HepG2 (cell line): ENCODE measurements around the gene CYSRT1. TPM values are rescaled to one million over a fixed set of nuclear protein-coding genes. Genes with fewer than 3 reads are reported as not detected.

ENCODE experiments used
- ATAC-seq: fragments of 200-7000 bp; cut with Tn5 transposase; 3 replicates; pipeline ENCODE4 v1.9.1; 2020; ENCODE audit warnings: mild to moderate bottlenecking, moderate library complexity
- BruUV-seq: library from RNA; stranded (reverse); fragments of 400-500 nt; replicated peaks from 2 replicates; lab custom pipeline; 2021; lab: Mats Ljungman, UMichigan
- CTCF ChIA-PET: fragments of 300-600 bp; formaldehyde crosslinking; extraction: SDS; loops from one replicate; lab custom pipeline; 2021; ENCODE audit warnings: low total read pairs, inconsistent platforms, low intra/inter-chr PET ratio; lab: Yijun Ruan, JAX
- POLR2A ChIA-PET: fragments of 350-600 bp; sonication (Branson Sonifier 250); formaldehyde crosslinking; loops from one replicate; lab custom pipeline; 2020; ENCODE audit warnings: antibody characterized with exemption, inconsistent platforms; lab: Yijun Ruan, JAX
- DNase-seq: peaks from one replicate; pipeline ENCODE4 v3.0.0-alpha.2; 2015; ENCODE audit warnings: low spot score
- FAIRE-seq: peaks from 3 replicates; lab custom pipeline; 2011; peaks lifted over from hg19 to GRCh38; lab: Jason Lieb, UNC
- H2AFZ ChIP-seq: one replicate; pipeline ENCODE4 v1.6.1; 2011; ENCODE audit warnings: low read length, inconsistent platforms
- H3K27ac ChIP-seq: fragments of 300-600 bp; 3 replicates; pipeline ENCODE4 v1.8.0; 2011; ENCODE audit warnings: mixed run types, mild to moderate bottlenecking, mixed read lengths, low read length, inconsistent platforms; ENCODE audit not compliant: insufficient read depth; ENCODE audit errors: extremely low read length
- H3K27me3 ChIP-seq, 2 experiments: fragments of 200-600 bp in 1 of 2; 2 replicates in 1 of 2; 3 replicates in 1 of 2; pipeline versions ENCODE4 v1.6.0 to v1.8.0; 2011; ENCODE audit warnings: low read length in 2 of 2, mild to moderate bottlenecking in 2 of 2, moderate library complexity in 2 of 2, inconsistent platforms in 1 of 2; ENCODE audit not compliant: insufficient read depth in 2 of 2, control insufficient read depth in 1 of 2
- H3K36me3 ChIP-seq, 2 experiments: fragments of 200-600 bp in 1 of 2; replicated peaks in 1 of 2; 2 replicates in 1 of 2; 3 replicates in 1 of 2; pipeline versions ENCODE4 v1.5.1 to v1.8.0; 2011; ENCODE audit warnings: low read length in 2 of 2, inconsistent platforms in 1 of 2; ENCODE audit not compliant: insufficient read depth in 2 of 2, control insufficient read depth in 1 of 2
- H3K4me1 ChIP-seq: 2 replicates; pipeline ENCODE4 v1.5.1; 2012; ENCODE audit warnings: low read length, inconsistent platforms; ENCODE audit not compliant: insufficient read depth
- H3K4me2 ChIP-seq: 2 replicates; pipeline ENCODE4 v1.6.0; 2011; ENCODE audit warnings: low read depth, low read length, inconsistent platforms
- H3K4me3 ChIP-seq, 3 experiments: fragments of 200-600 bp in 1 of 3; sonication (generic), shearing (Covaris generic) in 1 of 3; replicated peaks in 1 of 3; 2 replicates each; pipeline ENCODE4 v1.5.1; 2011 to 2016; ENCODE audit warnings: low read length in 3 of 3, inconsistent platforms in 2 of 3, low read depth in 2 of 3, mild to moderate bottlenecking in 2 of 3, control low read depth in 1 of 3, mixed read lengths in 1 of 3; ENCODE audit not compliant: insufficient read depth in 1 of 3
- H3K79me2 ChIP-seq: one replicate; pipeline ENCODE4 v1.6.1; 2011; ENCODE audit warnings: low read length, inconsistent platforms; ENCODE audit not compliant: insufficient read depth
- H3K9ac ChIP-seq: 2 replicates; pipeline ENCODE4 v1.6.0; 2011; ENCODE audit warnings: mild to moderate bottlenecking, low read depth, low read length, inconsistent platforms; ENCODE audit not compliant: insufficient read depth
- H3K9me3 ChIP-seq: 2 replicates; pipeline ENCODE4 v1.5.1; 2012; ENCODE audit warnings: mild to moderate bottlenecking, low read length
- H4K20me1 ChIP-seq: 2 replicates; pipeline ENCODE4 v1.6.0; 2011; ENCODE audit warnings: inconsistent platforms, mild to moderate bottlenecking, low read length, moderate library complexity; ENCODE audit not compliant: insufficient read depth
- EP300 ChIP-seq, 3 experiments: sonication (generic) in 1 of 3; formaldehyde crosslinking in 1 of 3; IDR thresholded peaks; 2 replicates each; pipeline versions ENCODE4 v1.5.1 to v1.6.1; 2011 to 2020; ENCODE audit warnings: low read depth in 2 of 3, low read length in 2 of 3, borderline replicate concordance in 1 of 3, improper control_type of control experiment in 1 of 3, mild to moderate bottlenecking in 1 of 3, missing genetic modification reagents in 1 of 3, moderate library complexity in 1 of 3
- MEIS1 ChIP-seq: sonication (generic); formaldehyde crosslinking; IDR thresholded peaks from 2 replicates; pipeline ENCODE4 v1.9.0; 2021; ENCODE audit warnings: mild to moderate bottlenecking, missing genetic modification reagents, moderate library complexity, borderline replicate concordance
- TCF7 ChIP-seq: sonication (generic); IDR thresholded peaks from 2 replicates; pipeline ENCODE4 v1.6.1; 2016; ENCODE audit warnings: antibody characterized with exemption, low read depth
- ZKSCAN5 ChIP-seq: sonication (generic); formaldehyde crosslinking; IDR thresholded peaks from 2 replicates; pipeline ENCODE4 v1.5.1; 2020; ENCODE audit warnings: mild to moderate bottlenecking, missing genetic modification reagents
- ZMYM3 ChIP-seq: sonication (generic); formaldehyde crosslinking; IDR thresholded peaks from 2 replicates; pipeline ENCODE4 v1.5.1; 2020; ENCODE audit warnings: mild to moderate bottlenecking, missing genetic modification reagents
- ZNF232 ChIP-seq: sonication (generic); formaldehyde crosslinking; IDR thresholded peaks from 2 replicates; pipeline ENCODE4 v1.4.0; 2020; ENCODE audit warnings: missing genetic modification reagents, borderline replicate concordance
- ZNF326 ChIP-seq: sonication (generic); formaldehyde crosslinking; IDR thresholded peaks from 2 replicates; pipeline ENCODE4 v1.4.0; 2020; ENCODE audit warnings: missing genetic modification reagents, borderline replicate concordance
- ZNF337 ChIP-seq: sonication (generic); formaldehyde crosslinking; IDR thresholded peaks from 2 replicates; pipeline ENCODE4 v1.5.1; 2020; ENCODE audit warnings: missing genetic modification reagents, low read depth, mild to moderate bottlenecking, borderline replicate concordance
- ZNF761 ChIP-seq: sonication (generic); formaldehyde crosslinking; conservative IDR thresholded peaks from 2 replicates; pipeline ENCODE4 v1.4.0; 2020; ENCODE audit warnings: mild to moderate bottlenecking, missing genetic modification reagents
- ZNF772 ChIP-seq: sonication (generic); formaldehyde crosslinking; IDR thresholded peaks from 2 replicates; pipeline ENCODE4 v1.5.0; 2020; ENCODE audit warnings: mild to moderate bottlenecking, missing genetic modification reagents
- WGBS: methylation state at CpG from one replicate; pipeline ENCODE4 v1.1.6; 2017; ENCODE audit warnings: low lambda C conversion rate; 5-methylcytosine and 5-hydroxymethylcytosine counted together
- in situ Hi-C: cut with HindIII; loops from 2 replicates; pipeline ENCODE4 v1.10.0; 2017; ENCODE audit warnings: low pct_unique_long_range_greater_than_20kb; ENCODE audit not compliant: extremely low pct_ligation_motif_present
- intact Hi-C: fragments of 100-400 bp; cut with micrococcal nuclease; formaldehyde crosslinking; loops from one replicate; pipeline ENCODE4 v1.10.0; 2022; ENCODE audit not compliant: unreplicated experiment
- polyA plus RNA-seq, 8 experiments: library from polyadenylated mRNA; depleted of rRNA in 3 of 8; stranded (reverse) in 7 of 8; unstranded in 1 of 8; fragments of >200 nt; fragmentation: Illumina TruSeq in 4 of 8; extraction: Trizol in 4 of 8; gene quantifications; 2 replicates each; pipeline versions ENCODE4 v1.2.1 to v1.2.3, GENCODE V29; 2011 to 2016; ENCODE audit warnings: low read depth in 4 of 8, missing spikeins in 1 of 8, mixed read lengths in 1 of 8; ENCODE audit not compliant: insufficient read depth in 1 of 8
- total RNA-seq, 5 experiments: library from RNA; depleted of rRNA; stranded (reverse); fragments of >200 nt; fragmentation: Illumina TruSeq; extraction: Trizol; gene quantifications; 2 replicates each; pipeline ENCODE4 v1.2.3, GENCODE V29; 2016; ENCODE audit warnings: low read depth in 1 of 5
- TF ChIP-seq, protein P1 (sequence below): sonication (generic); formaldehyde crosslinking; IDR thresholded peaks from 2 replicates; pipeline ENCODE4 v1.8.0; 2022; ENCODE audit warnings: mild to moderate bottlenecking, missing genetic modification reagents, moderate library complexity
- TF ChIP-seq, protein P2 (sequence below), 2 experiments: sonication (generic) in 1 of 2; formaldehyde crosslinking in 1 of 2; IDR thresholded peaks; 2 replicates each; pipeline versions ENCODE4 v1.5.1 to v1.6.1; 2011 to 2020; ENCODE audit warnings: borderline replicate concordance in 1 of 2, low read depth in 1 of 2, low read length in 1 of 2, mild to moderate bottlenecking in 1 of 2, missing genetic modification reagents in 1 of 2, moderate library complexity in 1 of 2
- TF ChIP-seq, protein P3 (sequence below): sonication (generic); formaldehyde crosslinking; IDR thresholded peaks from 2 replicates; pipeline ENCODE4 v1.9.0; 2022; ENCODE audit warnings: missing genetic modification reagents, mild to moderate bottlenecking, borderline replicate concordance
- TF ChIP-seq, protein P4 (sequence below): sonication (generic); formaldehyde crosslinking; IDR thresholded peaks from 2 replicates; pipeline ENCODE4 v1.5.1; 2020; ENCODE audit warnings: missing genetic modification reagents, mild to moderate bottlenecking, borderline replicate concordance

CYSRT1 gene
- total and polyA plus RNA-seq, 2 of the 13 experiments (the other 11 are each of a cell fraction or from before 2014, with no cell fraction given), result 1.5 to 2.1 TPM

DNA sequence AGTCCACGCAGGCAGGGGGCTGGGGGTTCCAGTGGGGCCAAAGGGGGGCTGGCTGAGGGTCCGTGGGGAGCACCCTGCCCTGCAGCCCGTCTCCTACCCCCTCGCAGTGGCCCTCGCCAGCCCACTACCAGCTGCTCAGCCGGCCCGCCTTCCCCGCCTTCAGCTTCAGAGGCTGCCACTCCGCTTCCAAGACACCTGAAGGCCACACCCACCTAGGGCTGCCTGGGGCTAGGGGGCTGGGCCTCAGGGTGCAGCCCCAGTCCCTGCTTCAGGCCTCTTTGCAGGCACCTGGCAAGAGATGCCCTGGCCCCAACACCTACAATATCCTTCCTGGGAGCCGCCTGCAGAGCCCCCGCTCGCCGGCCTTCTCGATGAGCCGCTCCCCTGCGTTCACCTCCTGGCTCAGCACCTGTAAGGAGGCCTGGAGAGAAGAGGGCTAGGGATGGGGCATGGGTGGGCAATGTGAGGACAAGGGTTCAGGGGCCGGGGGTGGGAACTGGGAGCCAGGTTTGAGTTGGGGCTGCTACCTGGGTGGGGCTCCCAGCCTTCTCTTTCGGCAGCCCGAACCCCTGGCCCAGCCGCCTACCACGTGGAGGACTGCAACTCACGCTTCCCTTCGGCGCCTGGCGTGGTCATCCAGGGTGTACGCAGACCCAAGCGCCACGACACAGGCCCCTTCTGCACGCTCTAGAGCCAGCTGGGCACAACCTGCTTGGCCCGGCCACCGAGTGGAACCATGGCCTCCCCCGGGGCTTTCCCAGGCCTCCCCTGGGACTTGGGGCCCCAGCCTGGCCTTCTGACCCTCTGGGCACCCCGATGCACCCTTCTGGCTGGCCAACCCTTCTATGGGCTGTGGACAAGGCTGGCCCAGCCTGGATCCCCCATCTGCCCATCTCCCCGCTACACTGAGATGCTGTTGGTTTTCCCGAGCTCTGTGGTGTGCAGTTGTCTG is 27.9 kb downstream of the CYSRT1 start:
- BruUV-seq, result no TSS peak
- no peak for ATAC-seq
- H3K27ac ChIP-seq, result peak overlapping the region; percentile 80
- peak overlapping the region in 2 of 3 experiments; percentile 90 to 91; a peak in 3 of 6 replicates for H3K4me3 ChIP-seq
- no peak for DNase-seq
- intact Hi-C loops, result no loop called here
- in situ Hi-C loops, result no loop called here
- ChIA-PET POLR2A (interaction anchor here (0.6 to 14.2 kb wide), 15 partner anchors 10 to 197 kb away, joined by 3 to 317 read pairs (median 6); partner anchors contain the start of genes ANAPC2, ENTPD8, SAPCD2 and SSNA1), CTCF (no interaction called here)
- peaks cover 18% of the 10 kb centered on the region for H3K79me2 ChIP-seq
- peak overlapping the region; percentile 79 for H3K4me2 ChIP-seq
- peaks cover 5 to 6% of the 10 kb centered on the region in 2 experiments; a peak in 3 of 5 replicates for H3K36me3 ChIP-seq
- H3K9ac ChIP-seq, result no peak overlapping the region
- peaks cover 0 to 3% of the 10 kb centered on the region in 2 experiments; a peak in 1 of 5 replicates for H3K27me3 ChIP-seq
- no peaks in the 10 kb centered on the region for H3K9me3 ChIP-seq
- no peak overlapping the region for H2AFZ ChIP-seq
- WGBS, result 55% methylated on average over 16 of the region's 35 CpGs
- H4K20me1 ChIP-seq, result no peaks in the 10 kb centered on the region
- H3K4me1 ChIP-seq, result peaks cover 77% of the 10 kb centered on the region
- no peak for FAIRE-seq
- TF ChIP-seq ZKSCAN5 (CRISPR knock-in tag), result no peak
- peak; percentile 56; the same call in 1 of the 2 replicates for TF ChIP-seq ZNF772 (CRISPR knock-in tag)
- TF ChIP-seq TCF7, result no peak
- TF ChIP-seq, protein P1, sequence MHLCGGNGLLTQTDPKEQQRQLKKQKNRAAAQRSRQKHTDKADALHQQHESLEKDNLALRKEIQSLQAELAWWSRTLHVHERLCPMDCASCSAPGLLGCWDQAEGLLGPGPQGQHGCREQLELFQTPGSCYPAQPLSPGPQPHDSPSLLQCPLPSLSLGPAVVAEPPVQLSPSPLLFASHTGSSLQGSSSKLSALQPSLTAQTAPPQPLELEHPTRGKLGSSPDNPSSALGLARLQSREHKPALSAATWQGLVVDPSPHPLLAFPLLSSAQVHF (CRISPR knock-in tag), result no peak
- TF ChIP-seq ZNF232, result no peak
- TF ChIP-seq ZMYM3 (CRISPR knock-in tag), result no peak
- TF ChIP-seq ZNF337 (CRISPR knock-in tag), result no peak
- TF ChIP-seq ZNF326 (CRISPR knock-in tag), result no peak
- TF ChIP-seq, protein P2, sequence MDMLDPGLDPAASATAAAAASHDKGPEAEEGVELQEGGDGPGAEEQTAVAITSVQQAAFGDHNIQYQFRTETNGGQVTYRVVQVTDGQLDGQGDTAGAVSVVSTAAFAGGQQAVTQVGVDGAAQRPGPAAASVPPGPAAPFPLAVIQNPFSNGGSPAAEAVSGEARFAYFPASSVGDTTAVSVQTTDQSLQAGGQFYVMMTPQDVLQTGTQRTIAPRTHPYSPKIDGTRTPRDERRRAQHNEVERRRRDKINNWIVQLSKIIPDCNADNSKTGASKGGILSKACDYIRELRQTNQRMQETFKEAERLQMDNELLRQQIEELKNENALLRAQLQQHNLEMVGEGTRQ (IDR thresholded peaks at IDR 0.05; ENCODE audit: low read depth, low read length), result no peak
- TF ChIP-seq, protein P2 (CRISPR knock-in tag; IDR thresholded peaks at IDR 0.05; ENCODE audit: borderline replicate concordance), result no peak
- TF ChIP-seq, protein P3, sequence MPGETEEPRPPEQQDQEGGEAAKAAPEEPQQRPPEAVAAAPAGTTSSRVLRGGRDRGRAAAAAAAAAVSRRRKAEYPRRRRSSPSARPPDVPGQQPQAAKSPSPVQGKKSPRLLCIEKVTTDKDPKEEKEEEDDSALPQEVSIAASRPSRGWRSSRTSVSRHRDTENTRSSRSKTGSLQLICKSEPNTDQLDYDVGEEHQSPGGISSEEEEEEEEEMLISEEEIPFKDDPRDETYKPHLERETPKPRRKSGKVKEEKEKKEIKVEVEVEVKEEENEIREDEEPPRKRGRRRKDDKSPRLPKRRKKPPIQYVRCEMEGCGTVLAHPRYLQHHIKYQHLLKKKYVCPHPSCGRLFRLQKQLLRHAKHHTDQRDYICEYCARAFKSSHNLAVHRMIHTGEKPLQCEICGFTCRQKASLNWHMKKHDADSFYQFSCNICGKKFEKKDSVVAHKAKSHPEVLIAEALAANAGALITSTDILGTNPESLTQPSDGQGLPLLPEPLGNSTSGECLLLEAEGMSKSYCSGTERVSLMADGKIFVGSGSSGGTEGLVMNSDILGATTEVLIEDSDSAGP, result 0 out of 2 replicates have a peak, but pooled peaks have one; percentile 10
- TF ChIP-seq EP300 (IDR thresholded peaks at IDR 0.05; ENCODE audit: low read depth in 2 of 2, low read length in 2 of 2), result no peak
- no peak for TF ChIP-seq EP300 (CRISPR knock-in tag; IDR thresholded peaks at IDR 0.05; ENCODE audit: borderline replicate concordance)
- TF ChIP-seq MEIS1, result peak; percentile 18; the same call in 1 of the 2 replicates
- TF ChIP-seq ZNF761 (CRISPR knock-in tag), result no peak
- TF ChIP-seq, protein P4, sequence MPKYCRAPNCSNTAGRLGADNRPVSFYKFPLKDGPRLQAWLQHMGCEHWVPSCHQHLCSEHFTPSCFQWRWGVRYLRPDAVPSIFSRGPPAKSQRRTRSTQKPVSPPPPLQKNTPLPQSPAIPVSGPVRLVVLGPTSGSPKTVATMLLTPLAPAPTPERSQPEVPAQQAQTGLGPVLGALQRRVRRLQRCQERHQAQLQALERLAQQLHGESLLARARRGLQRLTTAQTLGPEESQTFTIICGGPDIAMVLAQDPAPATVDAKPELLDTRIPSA (CRISPR knock-in tag), result no peak
